ENCODE results near the gene HNF4A.

HNF4A gene

DNA sequence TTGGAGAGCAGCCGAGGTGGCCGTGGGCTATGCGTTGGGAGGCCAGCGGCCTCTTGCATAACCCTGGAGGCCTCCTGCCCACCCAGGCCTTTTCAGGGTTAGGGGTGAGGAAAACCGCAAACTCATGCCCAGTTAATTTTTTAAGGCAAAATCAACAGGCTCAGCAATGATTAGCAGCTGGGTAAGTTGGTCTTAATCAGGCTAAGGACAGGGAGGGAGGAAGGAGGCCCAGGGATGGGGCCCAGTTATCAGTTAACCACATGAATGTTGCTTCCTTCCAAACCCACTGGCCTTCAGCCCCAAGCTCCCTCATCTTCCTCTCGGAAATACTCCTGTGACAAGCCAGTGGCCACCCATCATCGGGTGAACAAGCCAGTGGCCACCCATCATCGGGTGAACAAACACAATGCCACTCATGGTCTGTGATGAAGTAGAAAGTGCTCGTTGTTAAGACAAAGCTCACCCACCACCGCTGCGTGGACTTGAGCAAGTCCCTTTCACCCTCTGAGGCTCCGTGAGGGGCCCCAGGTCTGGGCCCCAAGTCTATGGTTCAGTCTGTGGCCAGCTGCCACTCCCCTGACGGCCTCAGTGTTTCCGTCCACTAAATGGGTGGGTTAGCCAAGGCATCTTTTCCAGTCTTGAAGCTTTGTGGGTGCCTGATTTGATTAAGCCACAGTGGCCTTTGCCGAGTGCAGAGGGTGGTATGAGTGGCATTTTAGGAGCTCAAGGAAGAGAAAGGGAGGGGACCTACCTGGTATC, 39.4 kb downstream of the HNF4A start:
- Histone ChIP-seq H3K27ac (no peak overlapping the region), H3K27me3 (ENCODE audit: insufficient read depth, low read depth, severe bottlenecking) (no peaks in the 10 kb centered on the region), H3K36me3 (no peaks in the 10 kb centered on the region), H3K4me3 (ENCODE audit: low read depth, low read length) (no peak overlapping the region), H3K9me3 (ENCODE audit: severe bottlenecking) (no peaks in the 10 kb centered on the region)
- TF ChIP-seq, protein P1, sequence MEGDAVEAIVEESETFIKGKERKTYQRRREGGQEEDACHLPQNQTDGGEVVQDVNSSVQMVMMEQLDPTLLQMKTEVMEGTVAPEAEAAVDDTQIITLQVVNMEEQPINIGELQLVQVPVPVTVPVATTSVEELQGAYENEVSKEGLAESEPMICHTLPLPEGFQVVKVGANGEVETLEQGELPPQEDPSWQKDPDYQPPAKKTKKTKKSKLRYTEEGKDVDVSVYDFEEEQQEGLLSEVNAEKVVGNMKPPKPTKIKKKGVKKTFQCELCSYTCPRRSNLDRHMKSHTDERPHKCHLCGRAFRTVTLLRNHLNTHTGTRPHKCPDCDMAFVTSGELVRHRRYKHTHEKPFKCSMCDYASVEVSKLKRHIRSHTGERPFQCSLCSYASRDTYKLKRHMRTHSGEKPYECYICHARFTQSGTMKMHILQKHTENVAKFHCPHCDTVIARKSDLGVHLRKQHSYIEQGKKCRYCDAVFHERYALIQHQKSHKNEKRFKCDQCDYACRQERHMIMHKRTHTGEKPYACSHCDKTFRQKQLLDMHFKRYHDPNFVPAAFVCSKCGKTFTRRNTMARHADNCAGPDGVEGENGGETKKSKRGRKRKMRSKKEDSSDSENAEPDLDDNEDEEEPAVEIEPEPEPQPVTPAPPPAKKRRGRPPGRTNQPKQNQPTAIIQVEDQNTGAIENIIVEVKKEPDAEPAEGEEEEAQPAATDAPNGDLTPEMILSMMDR (IDR thresholded peaks at IDR 0.05; ENCODE audit: low read depth, low read length), result no peak
- DNase-seq, result no peak

DNA sequence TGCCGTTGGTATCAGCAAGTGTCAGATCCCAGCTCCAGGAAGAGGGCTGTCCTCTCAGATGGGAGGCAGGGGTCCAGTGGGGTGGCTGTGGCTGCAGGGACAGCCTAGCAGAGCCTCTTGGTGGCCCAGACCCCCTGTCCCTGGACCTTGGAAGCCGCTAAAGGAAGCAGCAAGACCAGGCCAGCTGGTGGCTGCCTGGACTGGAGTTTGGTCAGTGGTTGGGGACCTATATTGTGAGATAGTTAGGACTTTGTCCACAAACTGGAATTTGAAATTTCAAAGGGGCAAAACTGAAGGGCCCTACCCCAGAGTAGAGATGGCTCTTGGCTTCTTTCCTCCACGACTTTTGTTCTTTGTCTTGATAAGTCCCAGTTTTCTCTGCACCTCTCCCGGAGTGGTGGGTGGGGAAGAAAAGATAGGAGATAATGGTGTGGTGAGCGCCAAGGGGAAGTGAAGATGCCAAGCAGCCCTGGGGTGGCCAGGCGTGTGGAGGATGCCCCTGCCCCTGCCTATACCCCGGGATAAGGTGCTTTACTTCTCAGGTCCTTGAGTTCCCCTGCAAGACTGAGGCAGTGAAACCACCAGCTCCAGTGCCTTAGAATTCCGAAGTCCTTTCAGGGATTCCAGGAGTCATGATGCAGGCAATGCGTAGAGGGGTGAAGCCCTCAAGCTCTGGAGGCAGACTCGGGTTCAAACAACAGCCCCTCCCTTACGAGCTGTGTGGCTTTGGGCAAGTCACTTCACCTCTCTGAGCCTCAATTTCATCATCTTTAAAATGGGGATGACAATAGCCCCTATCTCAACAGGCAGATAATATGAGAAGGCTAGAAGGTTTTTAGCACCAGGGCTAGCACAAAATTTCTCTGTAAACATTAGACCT, 40.2 kb downstream of the HNF4A start:
- H3K9me3 ChIP-seq (ENCODE audit: severe bottlenecking), result no peaks in the 10 kb centered on the region
- H3K36me3 ChIP-seq, result no peaks in the 10 kb centered on the region
- H3K27ac ChIP-seq, result no peak overlapping the region
- DNase-seq, result no peak
- H3K4me3 ChIP-seq (ENCODE audit: low read depth, low read length), result no peak overlapping the region
- no peaks in the 10 kb centered on the region for H3K27me3 ChIP-seq (ENCODE audit: insufficient read depth, low read depth, severe bottlenecking)
- TF ChIP-seq, protein P1 (IDR thresholded peaks at IDR 0.05; ENCODE audit: low read depth, low read length), result no peak

DNA sequence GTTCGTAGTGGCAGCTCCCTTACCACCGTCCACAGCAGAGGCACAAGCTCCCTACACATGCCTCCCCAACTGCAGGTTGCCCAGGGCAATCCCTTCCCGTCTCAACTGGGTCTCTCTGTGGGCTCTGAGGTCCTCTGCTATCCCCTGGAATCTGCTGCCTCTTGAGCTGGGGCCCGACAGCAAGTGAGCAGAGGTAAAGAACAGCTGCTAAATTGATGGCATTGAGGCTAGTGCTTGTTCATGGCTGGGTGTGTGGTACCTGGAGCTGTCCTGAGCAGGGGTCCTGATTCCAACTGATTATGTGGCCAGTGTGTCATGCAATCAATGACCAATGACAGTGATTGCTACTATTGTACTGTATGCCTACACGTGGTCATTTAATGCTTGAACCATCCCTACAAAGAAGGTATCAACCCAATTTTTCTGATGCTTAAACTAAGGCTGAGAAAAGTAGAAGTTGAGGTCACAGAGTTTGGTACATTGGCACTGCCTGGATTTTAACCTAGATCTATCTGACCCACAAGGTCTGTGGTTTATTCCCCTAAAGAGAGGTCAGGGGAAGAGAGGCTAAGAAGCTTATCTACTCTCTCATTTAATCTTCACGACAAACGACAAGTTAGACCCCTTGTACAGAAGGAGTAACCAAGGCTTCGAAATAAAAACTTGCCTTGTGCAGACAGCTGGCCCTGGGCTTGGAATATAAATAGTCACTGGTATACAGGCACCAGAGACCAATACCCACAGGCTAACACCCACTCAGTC, 41.1 kb downstream of the HNF4A start:
- Histone ChIP-seq H3K27ac (no peak overlapping the region), H3K9me3 (ENCODE audit: severe bottlenecking) (no peaks in the 10 kb centered on the region), H3K36me3 (no peaks in the 10 kb centered on the region), H3K27me3 (ENCODE audit: insufficient read depth, low read depth, severe bottlenecking) (no peaks in the 10 kb centered on the region), H3K4me3 (ENCODE audit: low read depth, low read length) (no peak overlapping the region)
- DNase-seq, result no peak
- TF ChIP-seq, protein P1 (IDR thresholded peaks at IDR 0.05; ENCODE audit: low read depth, low read length), result no peak

DNA sequence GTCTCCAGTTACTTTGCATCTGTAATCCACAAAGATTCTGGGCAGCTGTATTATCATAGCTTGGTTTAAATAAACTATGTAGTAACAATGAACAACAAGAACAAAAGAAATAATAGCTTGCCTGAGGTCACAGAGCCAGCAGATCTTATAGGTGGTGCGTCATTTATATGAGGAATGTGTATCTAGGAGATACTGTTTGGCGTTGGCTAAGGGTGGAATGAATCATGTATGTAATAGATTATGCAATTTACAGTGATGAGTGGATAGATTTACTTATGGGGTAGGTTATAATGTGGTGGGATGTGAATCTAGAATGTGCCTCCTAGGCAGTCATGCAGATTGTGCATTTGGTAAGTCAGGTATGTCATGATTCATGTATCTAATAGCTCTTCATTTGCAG, 42.8 kb downstream of the HNF4A start:
- Histone ChIP-seq H3K4me3 (ENCODE audit: low read depth, low read length) (no peak overlapping the region), H3K27me3 (ENCODE audit: insufficient read depth, low read depth, severe bottlenecking) (no peaks in the 10 kb centered on the region), H3K9me3 (ENCODE audit: severe bottlenecking) (no peaks in the 10 kb centered on the region), H3K36me3 (no peaks in the 10 kb centered on the region), H3K27ac (no peak overlapping the region)
- no peak for DNase-seq
- TF ChIP-seq, protein P1 (IDR thresholded peaks at IDR 0.05; ENCODE audit: low read depth, low read length), result no peak

DNA sequence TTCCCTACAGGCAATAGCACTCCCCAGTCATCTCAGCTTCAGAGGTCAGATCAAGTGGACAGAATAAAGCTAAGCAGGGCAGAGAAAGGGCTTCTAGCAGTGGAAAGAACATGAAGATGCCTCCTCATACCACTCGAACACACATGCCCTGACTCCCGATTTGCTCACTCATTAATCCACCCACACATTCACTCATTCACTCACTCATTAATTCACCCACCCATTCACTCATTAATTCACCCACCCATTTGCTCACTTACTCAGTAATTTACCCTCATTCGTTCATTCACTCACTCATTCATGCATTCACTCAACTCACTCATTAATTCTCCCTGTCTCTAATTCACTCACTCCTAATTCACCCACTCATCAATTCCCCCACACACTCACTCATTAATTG, 43.9 kb downstream of the HNF4A start:
- TF ChIP-seq, protein P1 (IDR thresholded peaks at IDR 0.05; ENCODE audit: low read depth, low read length), result no peak
- no peak for DNase-seq
- no peaks in the 10 kb centered on the region for H3K27me3 ChIP-seq (ENCODE audit: insufficient read depth, low read depth, severe bottlenecking)
- no peaks in the 10 kb centered on the region for H3K36me3 ChIP-seq
- H3K4me3 ChIP-seq (ENCODE audit: low read depth, low read length), result no peak overlapping the region
- H3K27ac ChIP-seq, result no peak overlapping the region
- H3K9me3 ChIP-seq (ENCODE audit: severe bottlenecking), result no peaks in the 10 kb centered on the region

Data from WERI-Rb-1 (cell line).